ENCODE results near the gene SCGB2A2.

The SCGB2A2 gene

DNA sequence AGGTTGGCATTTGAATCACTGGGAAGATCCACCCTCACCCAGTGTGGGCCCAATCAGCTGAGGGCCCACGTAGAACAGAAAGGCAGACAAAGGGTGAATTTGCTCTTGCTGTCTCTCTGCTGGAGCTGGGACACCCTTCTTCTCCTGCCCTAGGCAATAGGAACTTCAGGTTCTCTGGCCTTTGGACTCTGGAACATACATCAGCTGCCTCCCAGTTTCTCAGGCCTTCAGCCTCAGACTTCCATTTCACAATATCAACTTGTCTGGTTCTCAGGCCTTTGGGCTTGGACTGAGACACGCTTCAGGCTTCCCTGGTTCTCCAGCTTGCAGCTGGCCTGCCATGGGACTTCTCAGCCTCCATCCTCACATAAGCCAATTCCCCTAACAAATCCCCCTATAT lies 52.6 kb downstream of the SCGB2A2 start:
- peaks cover 12% of the 10 kb centered on the region for H3K27me3 ChIP-seq (ENCODE audit: insufficient read depth, low read length)
- peaks cover 7% of the 10 kb centered on the region for H3K4me1 ChIP-seq (ENCODE audit: insufficient read depth, low read length)
- no peaks in the 10 kb centered on the region for H3K36me3 ChIP-seq (ENCODE audit: insufficient read depth, low read length)
- H3K9me3 ChIP-seq (ENCODE audit: low read length), result no peaks in the 10 kb centered on the region
- H3K4me3 ChIP-seq (ENCODE audit: low read length), result no peak overlapping the region
- no peak overlapping the region for H2AFZ ChIP-seq (ENCODE audit: low read depth, low read length)

Measured in neuron (in vitro differentiated cells).